A172 (cell line): ENCODE measurements around the gene MEGF6. TPM values are rescaled to one million over a fixed set of nuclear protein-coding genes. Genes with fewer than 3 reads are reported as not detected.

Source experiments
- DNase-seq: peaks from one replicate; pipeline ENCODE4 v3.0.0-alpha.2; 2015; ENCODE audit warnings: low spot score
- total RNA-seq: library from RNA; depleted of rRNA; stranded (reverse); fragments of >200 nt; shearing (Covaris generic); gene quantifications from 2 replicates; pipeline ENCODE4 v1.2.3, GENCODE V29; 2014

Gene MEGF6
- total RNA-seq, 1 experiment from 2014 or later: 21.7 TPM

DNA sequence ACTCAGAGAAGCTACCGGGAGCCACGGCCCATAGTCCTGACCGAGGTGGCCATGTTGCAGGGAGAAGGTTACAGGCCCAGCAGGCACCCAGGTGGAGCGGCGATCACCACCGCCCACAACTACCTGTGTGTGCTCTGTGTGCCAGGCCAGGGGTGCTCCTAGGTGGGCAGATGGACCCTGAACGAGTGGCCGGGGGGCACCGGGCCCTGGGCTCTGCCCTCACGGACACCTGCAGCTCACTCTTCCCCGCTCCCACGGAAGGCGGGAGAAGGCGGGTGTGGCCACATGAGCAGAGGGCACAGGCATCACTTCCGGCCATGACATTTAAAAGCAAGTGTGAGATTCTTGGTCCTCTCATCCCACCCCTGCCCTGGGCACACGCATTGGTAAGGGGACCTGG is 73.9 kb downstream of the MEGF6 start:
- DNase-seq: no peak

DNA sequence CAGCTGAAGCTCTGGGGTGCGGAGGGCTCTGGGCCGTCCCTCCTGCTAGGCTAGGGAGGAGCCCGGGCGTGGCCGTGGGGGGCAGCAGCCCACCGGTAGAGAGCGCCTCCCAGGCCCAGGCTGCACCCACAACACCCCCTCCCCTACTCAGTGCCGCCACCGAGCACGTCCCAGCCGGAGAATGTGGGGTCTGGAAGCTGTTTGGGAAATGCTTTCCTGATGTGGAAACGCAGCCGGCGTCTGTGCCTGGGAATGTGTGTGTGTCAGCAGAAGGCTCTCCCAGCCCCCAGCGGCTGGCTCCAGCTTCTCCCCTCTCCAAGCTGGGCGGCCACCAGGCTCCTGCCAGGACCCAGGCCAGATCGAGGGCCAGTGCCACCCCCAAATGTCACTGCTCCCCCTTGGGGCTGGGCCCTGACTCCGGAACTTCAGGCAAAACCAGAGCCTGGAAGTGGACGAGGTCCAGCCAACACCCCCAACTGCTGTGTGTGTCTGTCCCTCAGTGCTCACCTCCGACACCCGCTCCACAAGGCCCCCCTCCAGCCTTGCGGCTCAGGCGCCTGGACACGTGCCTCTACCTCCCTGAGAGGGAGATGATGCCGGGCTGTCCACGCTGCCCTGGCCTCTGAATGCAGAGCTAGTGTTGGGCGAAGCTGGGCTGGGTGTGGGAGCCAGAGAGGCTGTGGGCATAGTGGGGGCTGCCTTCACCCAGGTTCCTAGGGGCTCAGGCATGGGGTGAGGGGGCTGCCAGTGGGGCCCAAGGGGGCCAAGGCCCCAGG is 74.7 kb downstream of the MEGF6 start:
- no peak for DNase-seq

DNA sequence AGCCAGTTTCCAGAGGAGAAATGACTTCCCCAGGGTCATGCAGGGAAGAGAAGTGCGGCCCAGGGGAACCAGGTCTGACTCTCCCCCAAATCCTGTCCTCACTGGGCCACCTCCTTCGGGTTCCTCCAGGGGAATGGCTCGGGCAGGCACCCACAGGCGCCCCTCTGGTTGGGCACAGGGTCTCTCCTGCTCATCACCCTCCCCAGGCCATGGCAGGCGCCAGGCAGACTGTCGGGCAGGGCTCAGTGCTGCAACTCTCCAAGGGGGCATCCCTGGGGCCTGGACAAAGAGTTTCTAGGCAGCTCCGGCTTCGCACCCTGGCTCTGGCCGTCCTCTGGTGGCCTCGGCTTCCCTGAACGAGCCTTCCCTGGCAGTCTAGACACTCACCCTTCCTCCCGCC is 75.6 kb downstream of the MEGF6 start:
- no peak for DNase-seq

DNA sequence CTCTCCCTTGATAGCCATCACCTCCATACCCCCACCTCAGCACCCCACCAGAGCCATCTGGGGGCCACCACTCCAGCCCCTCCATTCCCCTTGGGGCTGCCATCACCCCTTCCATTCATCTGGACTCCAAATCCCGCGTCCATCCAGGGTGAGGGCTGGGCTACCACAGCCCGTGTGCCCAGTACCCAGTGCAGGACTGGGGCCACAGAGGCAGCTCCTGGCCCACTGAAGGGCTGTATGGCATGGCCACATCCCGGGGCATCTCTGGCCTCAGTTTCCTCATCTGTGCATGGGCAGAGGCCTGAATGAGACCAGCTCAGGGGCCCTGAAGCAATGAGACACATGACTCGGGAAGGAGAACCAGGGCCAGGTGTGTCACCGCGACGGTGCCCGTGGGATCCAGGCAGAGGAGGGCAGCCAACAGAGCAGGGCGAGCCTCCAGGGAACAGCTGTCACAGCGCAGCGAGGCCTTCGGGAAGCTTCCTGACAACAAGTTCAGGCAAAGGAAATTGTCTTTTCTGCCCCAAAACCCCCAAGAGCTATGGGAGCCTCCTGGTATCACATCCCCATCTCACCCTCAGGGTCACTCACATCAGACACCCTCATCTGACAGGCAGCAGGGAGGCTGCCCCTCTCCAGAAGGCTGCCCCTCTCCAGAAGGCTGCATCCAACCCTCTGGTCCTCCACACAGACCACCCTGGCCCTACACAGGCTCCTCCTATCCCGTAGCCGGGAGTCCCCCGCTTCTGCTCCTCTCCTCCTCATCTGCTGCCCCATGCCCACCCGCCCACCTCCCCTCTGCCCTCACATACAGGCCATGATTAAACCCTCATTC is 76.3 kb downstream of the MEGF6 start:
- DNase-seq: no peak

DNA sequence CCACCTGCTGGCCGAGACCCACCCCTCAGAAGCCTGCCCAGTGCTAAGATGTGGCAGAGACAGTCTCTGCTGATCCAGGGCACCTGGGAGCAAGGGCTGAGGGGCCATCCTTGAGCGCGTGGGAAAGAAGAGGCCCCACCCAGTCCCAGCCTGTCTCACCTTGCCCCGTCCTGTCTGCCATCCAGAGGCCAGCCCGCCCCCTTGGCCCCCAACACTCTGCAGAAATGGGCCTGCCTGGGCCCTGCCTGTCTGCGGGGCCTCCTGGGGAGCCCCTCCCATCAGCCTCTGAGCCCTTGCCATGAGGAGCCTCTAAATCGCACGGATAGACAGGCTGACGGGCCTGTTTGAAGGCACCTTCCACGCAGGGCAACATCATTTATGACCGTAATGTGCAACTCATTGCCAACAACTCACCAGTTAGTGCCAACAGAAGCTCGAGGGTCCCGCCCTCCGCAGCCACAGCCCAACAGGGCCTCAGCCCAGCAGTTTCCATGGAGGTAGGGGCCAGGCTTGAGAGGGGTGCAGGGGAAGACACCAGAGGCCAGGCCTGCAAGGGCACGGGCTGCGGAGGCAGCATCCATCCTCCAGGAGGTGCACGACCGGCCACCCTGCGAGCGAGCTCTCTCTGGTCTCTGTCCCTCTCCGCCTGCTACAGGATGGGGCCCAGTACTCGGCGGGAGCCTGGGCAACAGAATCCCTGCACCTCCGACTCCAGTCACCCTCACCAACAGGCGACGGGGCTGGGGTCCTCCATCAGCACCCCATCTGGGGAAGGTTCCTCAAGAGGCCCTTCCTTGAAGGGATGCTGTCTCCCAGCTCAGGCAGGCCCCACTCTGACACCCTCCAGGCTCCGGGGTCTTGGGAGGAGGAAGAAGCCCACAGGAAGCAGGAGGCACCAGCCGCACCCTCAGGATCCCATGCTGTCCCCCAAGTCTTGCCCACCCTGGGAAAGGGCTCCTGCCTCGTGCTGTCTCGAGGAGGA is 78.0 kb downstream of the MEGF6 start:
- no peak for DNase-seq

DNA sequence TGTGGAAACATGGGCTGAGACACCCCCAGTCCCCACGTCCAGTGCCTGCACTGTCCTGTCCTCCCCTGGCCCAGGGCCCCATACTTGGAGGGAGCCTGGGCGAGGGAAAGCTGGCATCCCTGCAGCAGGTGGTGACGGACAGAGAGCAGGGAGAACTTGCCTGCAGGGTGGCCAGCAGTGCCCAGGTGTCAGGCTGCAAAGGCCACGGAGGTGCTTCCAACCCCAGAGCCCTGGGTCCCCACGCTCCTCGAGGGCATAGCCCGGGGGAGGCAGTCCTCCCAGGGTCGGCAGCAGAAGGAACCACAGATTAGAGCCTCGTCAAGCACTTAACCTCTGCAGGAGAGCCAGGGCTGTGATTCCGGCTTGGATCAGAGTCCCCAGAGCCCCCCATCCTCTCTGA is 79.4 kb downstream of the MEGF6 start:
- no peak for DNase-seq

DNA sequence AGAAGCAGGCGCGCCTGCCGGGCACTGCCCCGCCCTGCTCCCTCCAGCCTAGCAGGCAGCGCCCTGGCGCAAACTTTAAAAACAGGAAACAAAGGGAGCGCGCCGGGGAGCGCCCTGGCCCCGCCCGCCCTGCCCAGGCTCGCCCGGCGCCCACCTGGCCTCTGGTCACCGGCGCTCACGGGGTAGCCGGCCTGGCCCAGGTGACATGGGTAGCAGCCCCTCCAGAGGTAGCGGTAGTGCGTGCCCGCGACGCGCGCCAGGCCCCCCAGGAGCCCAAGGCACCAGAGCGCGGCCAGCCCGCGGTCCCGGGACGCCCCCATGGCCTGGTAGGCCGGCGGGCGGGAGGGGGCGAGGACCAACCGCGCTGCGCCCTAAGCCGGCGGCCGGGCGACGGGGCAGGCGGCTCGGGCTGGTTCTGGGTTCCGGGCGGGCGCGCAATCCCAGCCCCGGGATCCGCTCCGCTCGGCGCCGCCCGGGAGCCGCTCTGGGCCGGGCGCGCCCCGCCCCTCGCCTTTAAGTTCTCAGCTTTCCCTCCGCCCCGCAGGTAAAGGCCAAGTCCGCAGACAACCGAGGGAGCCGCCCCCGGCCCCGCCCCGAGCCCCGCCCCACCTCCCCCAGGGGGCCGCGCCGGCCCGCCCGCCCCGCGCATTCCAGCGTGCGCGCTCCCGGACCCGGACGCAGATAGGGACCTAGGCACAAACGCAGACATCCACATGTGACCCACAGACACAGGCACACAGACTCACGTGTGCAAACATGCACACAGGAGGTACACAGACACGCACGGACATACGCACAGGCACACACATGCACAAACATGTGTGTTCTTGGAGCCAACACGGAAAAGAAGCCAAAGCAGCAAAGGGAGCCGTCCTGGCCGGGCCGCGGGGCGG is 80.1 kb downstream of the MEGF6 start:
- peak; percentile 41 for DNase-seq

DNA sequence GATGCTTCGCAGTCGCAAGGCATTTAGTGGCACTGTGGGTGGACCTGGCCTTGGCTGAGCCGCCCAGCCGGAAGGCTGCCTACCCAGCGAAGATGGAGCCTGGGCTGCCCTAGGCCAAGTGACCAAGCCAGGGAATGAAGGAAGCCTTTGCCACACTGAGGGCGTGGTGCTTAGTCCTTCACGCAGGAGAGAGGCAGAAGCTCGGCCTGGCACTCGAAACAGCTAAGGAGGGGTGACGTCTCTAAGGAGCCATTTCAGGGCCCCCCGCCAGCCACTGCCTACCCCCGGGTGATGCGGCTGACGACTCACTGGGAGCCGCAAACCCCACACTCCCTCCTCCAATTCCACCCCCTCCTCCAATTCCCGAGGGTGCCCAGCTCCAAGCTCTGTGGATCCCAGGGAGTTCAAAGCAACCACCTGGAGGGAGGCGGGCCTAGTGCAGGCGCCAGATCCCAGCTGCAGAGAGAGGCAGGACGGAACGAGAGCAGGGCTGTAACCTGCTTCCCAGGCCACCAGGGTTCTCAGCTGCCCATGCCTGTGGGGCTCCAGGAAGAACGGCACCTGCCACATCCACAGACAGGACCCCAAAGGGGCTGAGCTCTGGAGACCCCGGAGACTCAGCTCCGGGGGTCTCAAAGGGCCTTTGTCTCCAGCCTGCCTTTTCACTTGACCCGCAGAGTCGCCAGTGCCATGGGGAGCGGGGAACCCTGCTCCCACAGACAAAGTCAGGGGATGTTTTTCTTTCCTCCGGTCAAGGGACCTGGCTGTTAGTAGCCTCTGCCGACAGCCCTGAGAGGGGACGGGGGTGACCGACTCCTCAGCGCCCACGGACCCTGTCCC is 81.0 kb downstream of the MEGF6 start:
- DNase-seq: no peak

DNA sequence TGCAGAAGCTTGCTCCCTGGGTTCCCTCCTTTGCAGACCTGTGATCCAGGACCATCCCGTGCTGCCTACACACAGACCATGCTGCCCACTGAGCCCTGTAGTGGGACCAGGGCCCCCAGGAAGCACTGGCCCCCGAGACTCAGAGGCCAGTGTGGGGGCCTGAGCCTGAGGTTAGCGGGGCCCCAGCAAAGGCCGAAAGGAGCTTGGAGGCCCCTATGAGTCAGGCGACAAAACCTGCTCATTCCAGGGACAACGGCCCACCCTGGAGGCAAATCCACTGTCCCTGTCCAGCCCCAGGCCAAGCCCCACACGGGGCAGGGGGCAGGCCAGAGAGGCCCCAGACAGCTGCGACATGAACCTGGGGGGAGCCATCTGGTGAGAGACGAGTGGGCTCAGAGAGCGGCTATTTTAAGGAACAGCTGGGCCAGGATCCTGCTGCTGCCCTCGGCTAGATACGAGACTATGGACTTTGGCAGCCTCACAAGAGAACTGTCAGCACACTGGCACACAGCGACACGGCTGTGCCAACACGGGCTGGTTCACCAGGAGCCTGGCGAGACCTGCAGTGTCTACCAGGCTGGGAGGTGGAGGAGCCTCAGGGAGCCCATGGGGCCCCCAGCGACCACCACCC is 82.1 kb downstream of the MEGF6 start:
- DNase-seq: no peak

DNA sequence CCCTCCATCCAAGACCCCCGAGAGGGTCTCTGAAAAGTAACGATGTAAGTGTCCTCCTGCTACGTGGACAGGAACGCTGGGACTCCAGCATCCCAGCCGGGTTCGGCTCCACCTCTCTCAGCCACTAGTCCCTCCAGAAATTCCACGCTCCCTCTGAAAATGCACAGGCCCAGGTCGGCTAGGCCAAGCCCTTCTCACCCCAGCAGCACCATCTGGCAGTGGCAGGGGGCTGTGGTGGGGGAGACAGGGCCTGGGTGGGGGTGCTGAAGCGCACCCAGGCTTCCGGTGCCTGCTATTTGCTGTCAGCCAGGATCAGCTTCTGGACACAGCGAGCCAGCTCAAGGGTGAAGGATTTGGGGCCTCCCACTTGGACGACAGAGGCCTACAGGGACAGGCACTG is 83.5 kb downstream of the MEGF6 start:
- no peak for DNase-seq

DNA sequence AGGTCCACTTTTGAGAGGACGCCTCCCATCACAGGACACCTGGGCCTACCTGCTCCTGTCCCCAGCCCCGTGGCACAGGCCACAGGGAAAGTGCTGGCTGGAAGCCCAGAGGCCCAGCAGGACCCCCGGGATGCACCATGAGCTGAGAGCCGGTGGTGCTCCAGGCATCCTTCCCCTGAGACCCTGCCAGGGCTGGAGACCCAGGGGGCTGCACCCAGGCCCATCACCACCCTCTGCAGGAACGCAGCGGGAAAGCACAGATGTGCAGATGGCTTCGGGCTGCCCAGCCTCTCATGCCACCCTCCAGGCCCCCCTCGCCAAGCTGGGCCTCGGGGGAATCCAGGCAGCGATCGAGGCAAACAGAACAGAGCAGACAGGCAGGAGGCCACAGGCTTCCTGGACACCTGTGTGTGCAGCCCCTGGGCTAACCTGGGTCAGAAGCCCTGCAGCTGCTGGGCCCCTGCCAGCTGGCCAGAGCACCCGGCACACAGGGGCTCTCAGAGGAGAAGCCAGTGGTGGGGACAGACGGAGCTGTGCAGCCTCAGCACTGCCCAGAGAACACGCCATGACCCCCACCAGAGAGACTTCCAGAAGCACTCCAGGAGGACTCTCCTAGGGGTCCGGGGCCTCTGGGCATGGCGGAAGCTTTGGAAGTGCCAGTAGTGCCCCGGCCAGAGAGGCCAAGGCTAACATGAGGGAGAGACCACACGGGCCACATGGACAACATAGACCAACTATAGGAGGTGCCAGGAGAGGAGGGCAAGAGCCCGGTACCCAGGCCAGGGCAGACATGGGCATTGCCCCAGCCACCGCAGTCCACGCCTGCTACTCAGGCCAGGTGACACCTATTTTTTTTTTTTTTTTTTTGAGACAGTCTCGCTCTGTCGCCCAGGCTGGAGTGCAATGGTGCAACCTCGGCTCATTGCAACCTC is 85.5 kb downstream of the MEGF6 start:
- DNase-seq: no peak

DNA sequence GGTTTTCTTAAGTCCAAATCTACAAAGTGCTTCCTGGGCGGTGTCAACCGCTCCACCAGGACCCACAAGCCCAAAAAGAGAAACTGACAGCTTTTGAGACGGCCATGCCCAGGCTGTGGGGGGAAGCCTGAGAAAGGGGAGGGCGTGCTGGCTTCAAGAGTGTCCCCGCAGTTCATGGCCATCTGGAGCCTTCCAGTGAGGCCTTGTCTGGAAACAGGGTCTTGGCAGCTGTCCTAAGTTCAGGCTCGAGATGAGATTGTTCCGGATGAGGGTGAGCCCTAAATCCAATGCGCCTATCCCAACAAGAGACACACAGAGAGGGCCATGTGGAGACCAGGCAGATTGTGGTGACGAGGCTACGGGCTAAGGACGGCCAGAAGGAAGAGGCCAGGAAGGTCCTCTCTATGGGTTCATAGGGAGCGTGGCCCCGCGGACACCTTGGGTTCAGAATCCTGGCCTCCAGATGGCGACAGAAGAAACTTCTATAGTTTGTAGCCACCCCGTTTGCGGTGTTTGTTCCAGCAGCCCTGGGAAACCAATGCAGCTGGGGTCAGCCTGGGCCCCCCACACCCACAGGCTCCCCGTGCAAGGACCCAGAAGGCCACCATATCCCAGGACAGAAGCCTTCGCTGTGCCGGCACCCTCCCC is 86.6 kb downstream of the MEGF6 start:
- DNase-seq: no peak

DNA sequence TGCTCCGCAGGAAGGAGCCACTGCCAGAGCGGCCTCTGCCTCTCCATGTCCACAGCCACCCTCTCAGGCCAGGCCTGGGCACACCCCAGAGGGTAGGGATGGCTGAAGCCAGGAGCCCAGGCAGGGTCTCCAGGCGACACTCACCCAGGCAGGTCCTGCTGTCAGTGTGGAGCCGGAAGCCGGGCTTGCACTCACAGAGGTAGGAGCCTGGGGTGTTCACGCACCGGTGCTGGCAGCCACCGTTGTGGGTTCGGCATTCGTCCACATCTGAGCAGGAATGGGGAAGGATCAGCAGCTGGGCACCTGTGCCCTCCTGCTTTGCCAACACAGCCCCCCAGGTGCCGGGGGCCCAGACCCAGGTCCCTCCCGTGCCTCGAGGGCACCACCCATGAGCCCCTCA is 87.3 kb downstream of the MEGF6 start:
- no peak for DNase-seq

DNA sequence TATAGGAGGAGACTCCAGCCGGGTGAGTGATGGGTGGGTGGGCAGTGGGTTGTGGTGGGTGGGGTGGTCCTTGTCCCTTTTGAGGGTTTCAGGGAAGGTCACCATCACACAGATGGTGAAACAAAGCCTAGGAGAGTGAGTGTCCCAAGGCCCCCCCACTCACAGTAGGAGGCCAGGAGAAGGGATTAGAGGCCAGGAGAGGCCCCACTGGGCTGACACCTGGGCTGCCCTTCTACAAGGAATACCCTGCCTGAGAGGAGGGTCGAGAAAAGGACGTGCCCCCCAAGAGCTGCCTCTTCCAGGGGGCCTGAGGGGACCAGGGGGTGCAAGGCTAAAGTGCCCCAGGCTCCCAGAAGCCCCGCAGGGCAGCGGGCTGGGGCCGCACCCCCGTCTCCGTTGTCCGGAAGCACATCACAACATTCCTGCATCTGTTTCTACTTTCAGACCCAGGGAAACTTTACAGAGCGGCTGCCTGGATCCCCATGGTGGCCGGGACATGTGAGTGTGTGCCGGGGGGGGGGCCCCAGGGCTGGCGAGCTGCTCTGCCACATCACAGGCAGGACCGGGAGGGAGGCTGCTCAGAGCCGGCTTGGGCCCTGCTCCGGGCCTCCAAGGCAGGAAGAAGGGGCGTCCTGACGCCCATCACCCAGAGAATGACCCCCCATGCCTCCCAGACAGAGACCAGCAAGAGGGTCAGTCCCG is 88.6 kb downstream of the MEGF6 start:
- DNase-seq: no peak

DNA sequence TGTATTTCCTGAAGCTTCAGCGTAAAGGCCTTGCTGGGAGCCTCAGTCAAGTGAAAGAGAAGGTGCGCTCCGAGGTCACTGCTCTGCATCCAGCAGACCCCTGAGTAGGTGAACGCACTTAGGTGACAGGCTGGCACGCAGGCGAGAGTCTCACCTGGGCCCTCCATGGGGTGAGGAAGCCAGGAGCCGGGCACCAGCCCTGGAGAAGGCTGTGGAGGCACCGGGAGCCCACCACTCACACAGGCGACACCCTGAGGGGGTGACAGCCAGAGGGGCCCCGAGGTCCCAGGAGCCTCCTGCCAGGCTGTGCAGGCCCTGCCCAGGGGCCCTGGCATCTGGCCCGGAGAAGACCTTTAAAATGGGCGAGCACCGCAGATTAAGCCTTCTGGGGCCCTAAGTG is 89.2 kb downstream of the MEGF6 start:
- no peak for DNase-seq

DNA sequence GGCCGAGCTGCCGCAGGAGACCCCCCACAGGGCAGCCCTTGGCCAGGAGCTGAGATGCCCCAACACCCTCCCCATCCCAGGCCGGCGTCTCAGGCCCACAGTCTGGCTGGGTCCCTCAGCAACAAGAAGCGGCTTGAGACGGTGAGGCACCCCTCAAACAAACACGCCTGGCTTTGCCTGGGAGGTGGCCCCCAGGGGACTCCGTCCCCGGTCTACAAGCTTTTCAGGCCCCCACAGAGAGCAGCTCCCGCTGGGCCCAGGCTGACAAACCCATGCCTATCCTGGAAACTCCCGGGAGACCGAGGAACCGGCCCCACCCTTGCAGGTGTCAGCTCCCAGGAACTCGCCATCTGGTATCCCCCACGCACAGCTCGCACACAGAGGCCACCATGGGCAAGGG is 89.9 kb downstream of the MEGF6 start:
- DNase-seq: no peak
